Pericardium fibroblast (primary cell): Measurements from ENCODE around the gene PRKCI. TPM values are rescaled to one million over a fixed set of nuclear protein-coding genes. Genes with fewer than 3 reads are reported as not detected.

ENCODE experiments used
- total RNA-seq: library from RNA; depleted of rRNA; stranded (reverse); fragments of >200 nt; gene quantifications from 2 replicates; pipeline ENCODE4 v1.2.3, GENCODE V29; 2015

The PRKCI gene
- 31.1 and 35.6 TPM in 2 replicates for total RNA-seq

GRCh38 chr3:170221924-170222646, at the start of gene PRKCI:
PRKCI (plus strand) TSS chr3:170222424; CDS start chr3:170222670, 246 bp downstream.

GRCh38 chr3:170180908-170181885, 41.0 kb upstream of the PRKCI start, which contains the start of gene PHC3:
PHC3 (minus strand) TSS chr3:170181733; CDS start chr3:170181715, 18 bp downstream.

Other genes with a start within 250 kb of the PRKCI start
- 0.09 TPM in 1 of 2 replicates, not detected in the other for gene GPR160, start 184.4 kb upstream of the PRKCI start, total RNA-seq
- 12.9 and 18.2 TPM in 2 replicates for gene PHC3, start 40.7 kb upstream of the PRKCI start, total RNA-seq
- 28.7 and 42.0 TPM in 2 replicates for gene SKIL, start 135.3 kb downstream of the PRKCI start, total RNA-seq
- gene CLDN11, start 196.4 kb downstream of the PRKCI start, total RNA-seq = 257 and 430 TPM in 2 replicates